HL-60 (cell line): ENCODE results near the gene CFAP46.

Experiments used
- DNase-seq, 2 experiments: peaks; one replicate each; pipeline ENCODE4 v3.0.0-alpha.2; 2010 to 2020; ENCODE audit warnings: low read depth in 1 of 2, low spot score in 1 of 2
- H3K27ac ChIP-seq: fragments of 250-450 bp; sonication (Bioruptor Pico); replicated peaks from 2 replicates; pipeline ENCODE4 v1.5.1; 2020; ENCODE audit warnings: mild to moderate bottlenecking, moderate library complexity
- H3K27me3 ChIP-seq: fragments of 250-450 bp; sonication (Bioruptor Pico); 2 replicates; pipeline ENCODE4 v1.5.1; 2021; ENCODE audit warnings: mild to moderate bottlenecking, moderate library complexity; ENCODE audit not compliant: insufficient read depth, poor library complexity, severe bottlenecking
- H3K4me3 ChIP-seq: replicated peaks from 2 replicates; pipeline ENCODE4 v1.5.1; 2011; ENCODE audit warnings: mild to moderate bottlenecking, control low read depth, low read length; ENCODE audit not compliant: insufficient read depth
- CTCF ChIP-seq: IDR thresholded peaks from one replicate; pipeline ENCODE4 v1.5.1; 2011; ENCODE audit warnings: low read length, control low read depth, inconsistent platforms; ENCODE audit not compliant: insufficient read depth
- GABPA ChIP-seq: IDR thresholded peaks from 2 replicates; pipeline ENCODE4 v1.6.1; 2012; ENCODE audit warnings: low read depth
- POLR2AphosphoS5 ChIP-seq: IDR thresholded peaks from 2 replicates; pipeline ENCODE4 v1.6.1; 2012; ENCODE audit warnings: low read depth
- REST ChIP-seq: IDR thresholded peaks from 2 replicates; pipeline ENCODE4 v1.6.1; 2012; ENCODE audit warnings: low read depth; ENCODE audit not compliant: insufficient replicate concordance
- SPI1 ChIP-seq: IDR thresholded peaks from 2 replicates; pipeline ENCODE4 v1.6.1; 2012; ENCODE audit warnings: low read depth, mild to moderate bottlenecking, borderline replicate concordance

The CFAP46 gene

GRCh38 chr10:132865171-132865631 is 77.2 kb downstream of the CFAP46 start:
- TF ChIP-seq SPI1, result no peak
- TF ChIP-seq GABPA, result no peak
- TF ChIP-seq CTCF, result no peak
- no peak for TF ChIP-seq REST
- TF ChIP-seq POLR2AphosphoS5, result no peak
- Histone ChIP-seq H3K27me3 (no peaks in the 10 kb centered on the region), H3K4me3 (no peak overlapping the region), H3K27ac (no peak overlapping the region)
- no peak for DNase-seq

GRCh38 chr10:132862485-132863420 is 79.6 kb downstream of the CFAP46 start:
- Histone ChIP-seq H3K27ac (no peak overlapping the region), H3K4me3 (no peak overlapping the region), H3K27me3 (no peaks in the 10 kb centered on the region)
- peak in 1 of 2 experiments; percentile 4 for DNase-seq
- TF ChIP-seq SPI1, result no peak

GRCh38 chr10:132861884-132862461 is 80.4 kb downstream of the CFAP46 start:
- DNase-seq, result no peak
- H3K27me3 ChIP-seq, result no peaks in the 10 kb centered on the region
- no peak overlapping the region for H3K27ac ChIP-seq
- TF ChIP-seq REST (no peak), CTCF (no peak), GABPA (no peak), SPI1 (no peak), POLR2AphosphoS5 (no peak)
- no peak overlapping the region for H3K4me3 ChIP-seq

GRCh38 chr10:132861116-132861691 is 81.2 kb downstream of the CFAP46 start:
- no peak overlapping the region for H3K4me3 ChIP-seq
- H3K27ac ChIP-seq, result no peak overlapping the region
- no peak for TF ChIP-seq CTCF
- no peak for TF ChIP-seq GABPA
- no peak for TF ChIP-seq POLR2AphosphoS5
- no peak for TF ChIP-seq SPI1
- no peak for TF ChIP-seq REST
- DNase-seq, result no peak
- no peaks in the 10 kb centered on the region for H3K27me3 ChIP-seq
